Neural cell (in vitro differentiated cells): Measurements from ENCODE around the gene DDX1. TPM values are rescaled to one million over a fixed set of nuclear protein-coding genes. Genes with fewer than 3 reads are reported as not detected.

ENCODE experiments used
- H2AFZ ChIP-seq: fragments of 200-600, 300-800 bp; sonication (generic), shearing (Covaris generic); 2 replicates; pipeline ENCODE4 v1.6.0; 2014; ENCODE audit warnings: low read depth, mild to moderate bottlenecking, antibody characterized with exemption, low read length, moderate library complexity
- H3F3A ChIP-seq: fragments of 200-600 bp; shearing (Covaris generic); 2 replicates; pipeline ENCODE4 v1.6.1; 2016; ENCODE audit warnings: mild to moderate bottlenecking, moderate library complexity, mixed read lengths, antibody characterized with exemption, low read length; ENCODE audit not compliant: insufficient read depth, poor library complexity, severe bottlenecking
- H3K27ac ChIP-seq: fragments of 200-600, 300-800 bp; sonication (generic), shearing (Covaris generic); 2 replicates; pipeline ENCODE4 v1.5.1; 2014; ENCODE audit warnings: mild to moderate bottlenecking, low read length, moderate library complexity
- H3K27me3 ChIP-seq: fragments of 300-800, 200-600 bp; sonication (generic), shearing (Covaris generic); 2 replicates; pipeline ENCODE4 v1.6.0; 2014; ENCODE audit warnings: mild to moderate bottlenecking, low read depth, low read length, moderate library complexity; ENCODE audit not compliant: insufficient read depth
- H3K36me3 ChIP-seq: fragments of 300-800, 200-600 bp; sonication (generic), shearing (Covaris generic); 2 replicates; pipeline ENCODE4 v1.5.1; 2014; ENCODE audit warnings: mild to moderate bottlenecking, antibody characterized with exemption, low read length, moderate library complexity; ENCODE audit not compliant: insufficient read depth
- H3K4me2 ChIP-seq: fragments of 300-800, 200-600 bp; sonication (generic), shearing (Covaris generic); 2 replicates; pipeline ENCODE4 v1.6.0; 2014; ENCODE audit warnings: mild to moderate bottlenecking, low read length
- H3K4me3 ChIP-seq: fragments of 300-800, 200-600 bp; sonication (generic), shearing (Covaris generic); 2 replicates; pipeline ENCODE4 v1.5.1; 2014; ENCODE audit warnings: mild to moderate bottlenecking, low read length, moderate library complexity
- H3K79me2 ChIP-seq: fragments of 200-600 bp; shearing (Covaris generic); replicated peaks from 2 replicates; pipeline ENCODE4 v1.6.0; 2014; ENCODE audit warnings: mild to moderate bottlenecking, low read length, moderate library complexity; ENCODE audit not compliant: insufficient read depth
- H3K9ac ChIP-seq: fragments of 300-800, 200-600 bp; sonication (generic), shearing (Covaris generic); 2 replicates; pipeline ENCODE4 v1.6.1; 2016; ENCODE audit warnings: mild to moderate bottlenecking, low read length, mixed read lengths
- H3K9me2 ChIP-seq: fragments of 200-600 bp; shearing (Covaris generic); 2 replicates; pipeline ENCODE4 v1.6.1; 2016; ENCODE audit warnings: mild to moderate bottlenecking, low read length, mixed read lengths; ENCODE audit not compliant: insufficient read depth
- H3K9me3 ChIP-seq: fragments of 200-600, 300-800 bp; sonication (generic), shearing (Covaris generic); 2 replicates; pipeline ENCODE4 v1.6.1; 2016; ENCODE audit warnings: mild to moderate bottlenecking, mixed run types, low read length, moderate library complexity, mixed read lengths
- H4K20me1 ChIP-seq: fragments of 200-600 bp; shearing (Covaris generic); 2 replicates; pipeline ENCODE4 v1.6.1; 2016; ENCODE audit warnings: mild to moderate bottlenecking, mixed run types; ENCODE audit not compliant: insufficient read depth
- CTCF ChIP-seq: fragments of 450-650 bp; IDR thresholded peaks from 2 replicates; pipeline ENCODE4 v1.5.1; 2014; ENCODE audit warnings: antibody characterized with exemption, mild to moderate bottlenecking, moderate library complexity; ENCODE audit not compliant: poor library complexity, severe bottlenecking
- EP300 ChIP-seq: fragments of 450-650 bp; conservative IDR thresholded peaks from 2 replicates; pipeline ENCODE4 v1.6.1; 2014; ENCODE audit warnings: antibody characterized with exemption, mild to moderate bottlenecking, moderate library complexity; ENCODE audit not compliant: poor library complexity, severe bottlenecking
- EZH2 ChIP-seq: fragments of 200-600, 300-800 bp; shearing (Covaris generic), sonication (generic); IDR thresholded peaks from 2 replicates; pipeline ENCODE4 v1.6.1; 2014; ENCODE audit warnings: antibody characterized with exemption, low read length, borderline replicate concordance, mild to moderate bottlenecking; ENCODE audit not compliant: insufficient read depth, poor library complexity, severe bottlenecking
- MXI1 ChIP-seq: fragments of 450-650 bp; conservative IDR thresholded peaks from 2 replicates; pipeline ENCODE4 v1.6.1; 2014; ENCODE audit warnings: antibody characterized with exemption, mild to moderate bottlenecking; ENCODE audit not compliant: poor library complexity, severe bottlenecking
- POLR2AphosphoS5 ChIP-seq: IDR thresholded peaks from 2 replicates; pipeline ENCODE4 v1.6.1; 2012
- RAD21 ChIP-seq: fragments of 450-650 bp; conservative IDR thresholded peaks from 2 replicates; pipeline ENCODE4 v1.6.1; 2014; ENCODE audit warnings: antibody characterized with exemption, mild to moderate bottlenecking, moderate library complexity
- REST ChIP-seq: IDR thresholded peaks from 2 replicates; pipeline ENCODE4 v1.6.1; 2012; ENCODE audit warnings: borderline replicate concordance
- SMC3 ChIP-seq: fragments of 450-650 bp; conservative IDR thresholded peaks from 2 replicates; pipeline ENCODE4 v1.6.1; 2014; ENCODE audit warnings: antibody characterized with exemption, mild to moderate bottlenecking, moderate library complexity; ENCODE audit not compliant: poor library complexity
- TAF1 ChIP-seq: IDR thresholded peaks from 2 replicates; pipeline ENCODE4 v1.6.1; 2012; ENCODE audit warnings: low read depth
- polyA plus RNA-seq: library from polyadenylated mRNA; depleted of rRNA; stranded (reverse); fragments of >200 nt; gene quantifications from 2 replicates; pipeline ENCODE4 v1.2.3, GENCODE V29; 2014

Gene DDX1
- polyA plus RNA-seq, 1 donor from 2014 or later = 159 TPM

- TF ChIP-seq POLR2AphosphoS5 (peak; percentile 1), MXI1 (no peak)
- no peak overlapping the region for H3K4me3 ChIP-seq
- no peaks in the 10 kb centered on the region for H4K20me1 ChIP-seq
- H3K36me3 ChIP-seq = peaks cover 11% of the 10 kb centered on the region
- no peaks in the 10 kb centered on the region for H3K9me2 ChIP-seq
- H3K4me2 ChIP-seq = no peak overlapping the region
- no peaks in the 10 kb centered on the region for H3F3A ChIP-seq
- H2AFZ ChIP-seq = no peak overlapping the region
- no peaks in the 10 kb centered on the region for H3K27me3 ChIP-seq
- no peaks in the 10 kb centered on the region for H3K9me3 ChIP-seq
- peak overlapping the region; percentile 23 for H3K27ac ChIP-seq
- H3K79me2 ChIP-seq = no peaks in the 10 kb centered on the region
- H3K9ac ChIP-seq = no peak overlapping the region
Observed at GRCh38 chr2:15645300-15645699, 53.6 kb downstream of the DDX1 start.

DNA sequence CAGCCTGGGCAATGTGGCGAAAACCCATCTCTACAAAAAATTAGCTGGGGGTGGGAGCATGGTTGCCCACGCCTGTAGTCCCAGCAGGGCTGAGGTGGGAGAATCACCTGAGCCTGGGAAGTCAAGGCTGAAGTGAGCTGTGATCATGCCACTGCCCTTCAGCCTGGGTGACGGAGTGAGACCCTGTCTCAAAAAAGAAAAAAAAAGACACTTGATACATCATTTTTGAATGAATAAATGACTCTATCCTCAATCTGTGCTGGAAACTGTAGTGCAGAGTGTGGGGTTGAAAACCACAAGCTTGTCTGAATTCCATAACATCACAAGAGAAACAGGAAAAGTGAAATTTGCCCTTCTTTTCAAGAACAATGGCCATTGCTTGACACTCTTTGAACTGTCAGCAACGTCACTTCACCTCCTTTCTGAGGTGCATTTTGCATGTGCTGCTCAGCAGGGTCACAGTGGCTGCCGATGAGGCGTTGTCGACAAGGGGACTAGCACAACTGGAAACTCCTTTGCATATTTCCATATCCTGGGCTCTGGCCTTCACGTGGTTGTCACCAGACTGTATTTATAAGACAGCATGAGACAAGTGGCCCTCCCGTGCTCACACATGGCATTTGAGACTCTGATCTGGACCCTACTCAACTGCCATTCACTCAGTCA, 54.2 kb downstream of the DDX1 start:
- H2AFZ ChIP-seq = no peak overlapping the region
- no peaks in the 10 kb centered on the region for H3F3A ChIP-seq
- H4K20me1 ChIP-seq = no peaks in the 10 kb centered on the region
- no peak for TF ChIP-seq TAF1
- peak; percentile 22 for TF ChIP-seq POLR2AphosphoS5
- TF ChIP-seq CTCF = no peak
- TF ChIP-seq SMC3 = no peak
- TF ChIP-seq EP300 = peak; percentile 22
- no peak for TF ChIP-seq EZH2
- H3K4me3 ChIP-seq = no peak overlapping the region
- no peak overlapping the region for H3K4me2 ChIP-seq
- H3K27me3 ChIP-seq = no peaks in the 10 kb centered on the region
- H3K9ac ChIP-seq = no peak overlapping the region
- no peaks in the 10 kb centered on the region for H3K9me3 ChIP-seq
- H3K9me2 ChIP-seq = no peaks in the 10 kb centered on the region
- H3K36me3 ChIP-seq = peaks cover 11% of the 10 kb centered on the region
- H3K27ac ChIP-seq = peak overlapping the region; percentile 23
- no peaks in the 10 kb centered on the region for H3K79me2 ChIP-seq

- Histone ChIP-seq H3F3A (no peaks in the 10 kb centered on the region), H3K4me3 (no peak overlapping the region), H3K9me2 (no peaks in the 10 kb centered on the region), H3K9ac (no peak overlapping the region), H4K20me1 (no peaks in the 10 kb centered on the region), H3K36me3 (peaks cover 6% of the 10 kb centered on the region), H3K27ac (no peak overlapping the region), H3K79me2 (no peaks in the 10 kb centered on the region), H3K4me2 (no peak overlapping the region), H2AFZ (no peak overlapping the region), H3K27me3 (no peaks in the 10 kb centered on the region), H3K9me3 (no peaks in the 10 kb centered on the region)
- no peak for TF ChIP-seq RAD21
- no peak for TF ChIP-seq TAF1
- no peak for TF ChIP-seq POLR2AphosphoS5
- no peak for TF ChIP-seq MXI1
- TF ChIP-seq EP300 = no peak
- TF ChIP-seq EZH2 = no peak
- no peak for TF ChIP-seq REST
- TF ChIP-seq SMC3 = no peak
- no peak for TF ChIP-seq CTCF
Observed at GRCh38 chr2:15646661-15647060, 55.0 kb downstream of the DDX1 start.
